ENCODE data around the gene SPATA21.

DNA sequence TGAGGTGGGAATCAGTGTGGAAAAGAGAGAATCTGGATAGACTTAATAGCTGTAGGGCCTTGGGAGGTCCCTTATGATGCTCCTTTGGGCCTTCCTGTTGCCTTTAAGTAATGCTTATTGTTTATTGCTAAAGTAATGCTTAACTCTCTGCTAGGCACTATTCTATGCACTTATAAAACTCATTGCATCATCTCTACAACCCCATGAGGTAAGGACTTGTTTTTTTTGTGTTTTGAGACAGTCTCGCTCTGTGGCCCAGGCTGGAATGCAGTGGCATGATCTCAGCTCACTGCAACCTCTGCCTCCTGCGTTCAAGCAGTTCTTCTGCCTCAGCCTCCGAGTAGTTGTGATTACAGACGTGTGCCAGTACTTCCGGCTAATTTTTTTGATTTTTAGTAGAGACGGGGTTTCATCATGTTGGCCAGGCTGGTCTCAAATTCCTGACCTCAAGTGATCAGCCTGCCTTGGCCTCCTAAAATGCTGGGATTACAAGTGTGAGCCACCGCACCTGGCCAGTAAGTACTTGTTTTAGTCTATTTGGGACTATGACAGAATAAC is 25.6 kb upstream of the SPATA21 start:
- TF ChIP-seq, protein P1, sequence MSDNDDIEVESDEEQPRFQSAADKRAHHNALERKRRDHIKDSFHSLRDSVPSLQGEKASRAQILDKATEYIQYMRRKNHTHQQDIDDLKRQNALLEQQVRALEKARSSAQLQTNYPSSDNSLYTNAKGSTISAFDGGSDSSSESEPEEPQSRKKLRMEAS (IDR thresholded peaks at IDR 0.05; ENCODE audit: insufficient read depth, insufficient read length): no peak
- TF ChIP-seq JUN (IDR thresholded peaks at IDR 0.05; ENCODE audit: borderline replicate concordance, insufficient read depth, insufficient read length, low read depth): no peak
- TF ChIP-seq, protein P2, sequence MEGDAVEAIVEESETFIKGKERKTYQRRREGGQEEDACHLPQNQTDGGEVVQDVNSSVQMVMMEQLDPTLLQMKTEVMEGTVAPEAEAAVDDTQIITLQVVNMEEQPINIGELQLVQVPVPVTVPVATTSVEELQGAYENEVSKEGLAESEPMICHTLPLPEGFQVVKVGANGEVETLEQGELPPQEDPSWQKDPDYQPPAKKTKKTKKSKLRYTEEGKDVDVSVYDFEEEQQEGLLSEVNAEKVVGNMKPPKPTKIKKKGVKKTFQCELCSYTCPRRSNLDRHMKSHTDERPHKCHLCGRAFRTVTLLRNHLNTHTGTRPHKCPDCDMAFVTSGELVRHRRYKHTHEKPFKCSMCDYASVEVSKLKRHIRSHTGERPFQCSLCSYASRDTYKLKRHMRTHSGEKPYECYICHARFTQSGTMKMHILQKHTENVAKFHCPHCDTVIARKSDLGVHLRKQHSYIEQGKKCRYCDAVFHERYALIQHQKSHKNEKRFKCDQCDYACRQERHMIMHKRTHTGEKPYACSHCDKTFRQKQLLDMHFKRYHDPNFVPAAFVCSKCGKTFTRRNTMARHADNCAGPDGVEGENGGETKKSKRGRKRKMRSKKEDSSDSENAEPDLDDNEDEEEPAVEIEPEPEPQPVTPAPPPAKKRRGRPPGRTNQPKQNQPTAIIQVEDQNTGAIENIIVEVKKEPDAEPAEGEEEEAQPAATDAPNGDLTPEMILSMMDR (IDR thresholded peaks at IDR 0.05; ENCODE audit: extremely low read depth in 1 of 2, insufficient read depth in 1 of 2, low read depth in 1 of 2, low read length in 2 of 2): no peak
